GM18526 (cell line): ENCODE results near the gene NCF2.

ENCODE experiments used
- POLR2A ChIP-seq: IDR thresholded peaks from 3 replicates; pipeline ENCODE4 v1.6.1; 2011; ENCODE audit not compliant: insufficient read length; ENCODE audit errors: extremely low read depth

Gene NCF2

GRCh38 chr1:183592733-183593132 lies 2.5 kb upstream of the NCF2 start:
- no peak for TF ChIP-seq POLR2A

DNA sequence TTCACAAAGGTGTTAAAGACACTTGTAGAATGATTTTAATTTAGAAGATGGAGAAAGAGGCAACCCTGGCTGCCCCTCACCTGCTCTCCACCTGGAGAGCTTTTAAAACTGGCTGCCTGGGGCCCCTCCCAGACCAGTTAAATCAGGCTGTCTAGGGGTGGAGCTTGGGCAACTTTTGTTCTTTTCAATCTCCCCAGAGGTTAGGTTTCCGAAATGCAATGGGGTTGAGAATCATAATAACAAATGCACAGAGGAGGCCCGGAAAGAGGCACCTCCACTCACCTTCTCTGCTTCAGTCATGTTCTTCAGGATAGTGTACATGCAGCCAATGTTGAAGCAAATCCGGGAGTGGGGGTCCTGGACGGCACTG lies 400 bp downstream of the NCF2 start:
- peak; percentile 14 for TF ChIP-seq POLR2A

DNA sequence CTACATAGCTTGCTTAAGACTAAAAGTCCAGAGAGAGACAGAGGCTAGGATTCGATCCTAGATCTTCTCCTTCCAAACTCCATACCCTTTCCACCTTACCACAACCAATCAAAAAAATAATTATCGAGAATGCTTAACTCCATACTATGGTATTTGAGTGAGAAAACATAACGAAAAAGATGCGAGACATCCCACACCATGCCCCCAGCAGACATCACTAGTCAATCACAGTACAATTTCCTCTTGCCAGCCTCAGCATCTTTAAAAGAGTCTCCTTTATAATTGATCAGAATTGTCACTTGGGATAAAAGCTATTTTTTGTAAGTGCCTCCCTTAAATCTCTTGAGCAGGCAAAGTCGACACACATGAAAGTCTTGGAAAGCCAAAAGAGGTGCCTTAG lies 875 bp downstream of the NCF2 start:
- TF ChIP-seq POLR2A, result no peak

- TF ChIP-seq POLR2A, result no peak
Observed at GRCh38 chr1:183588827-183589226, 1.4 kb downstream of the NCF2 start.

DNA sequence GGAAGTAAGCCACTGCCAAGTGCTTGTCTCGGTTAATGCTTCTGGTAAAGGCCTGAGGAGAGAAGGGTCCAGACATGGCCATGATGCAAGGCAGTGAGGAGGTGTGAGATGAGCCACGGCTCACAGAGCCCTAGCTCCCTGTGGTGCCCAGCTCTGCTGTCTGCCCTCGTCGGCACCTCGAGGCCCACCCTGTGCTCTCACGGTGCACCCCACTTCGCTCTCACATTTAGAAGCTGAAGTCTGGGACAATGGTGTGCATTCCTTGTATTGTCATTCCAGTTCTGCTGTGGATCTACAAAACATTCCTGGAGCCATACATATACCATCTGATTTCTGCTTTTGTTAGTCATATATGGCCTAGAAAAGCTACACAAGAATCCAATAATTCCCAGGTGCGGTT lies 3.3 kb downstream of the NCF2 start:
- no peak for TF ChIP-seq POLR2A

- no peak for TF ChIP-seq POLR2A
Observed at GRCh38 chr1:183586455-183586854, 3.8 kb downstream of the NCF2 start.

DNA sequence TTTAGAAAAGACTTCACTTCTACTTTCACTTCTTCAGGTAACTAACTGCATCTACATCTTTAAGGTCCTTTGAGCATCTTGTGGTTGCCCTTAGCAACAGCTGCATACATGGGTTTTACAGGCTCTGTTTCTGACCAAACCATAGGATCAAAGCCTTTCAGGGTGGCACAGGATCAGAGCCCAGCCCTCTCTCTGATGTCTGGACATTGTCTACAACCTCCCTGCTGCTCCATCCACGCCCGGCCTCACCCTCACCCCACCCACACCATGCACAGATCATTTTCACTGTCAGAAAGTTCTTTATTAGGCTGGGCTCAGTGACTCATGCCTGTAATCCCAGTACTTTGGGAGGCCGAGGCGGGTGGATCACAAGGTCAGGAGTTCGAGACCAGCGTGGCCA lies 5.2 kb downstream of the NCF2 start:
- no peak for TF ChIP-seq POLR2A

GRCh38 chr1:183584147-183584546 lies 6.1 kb downstream of the NCF2 start:
- TF ChIP-seq POLR2A, result no peak

DNA sequence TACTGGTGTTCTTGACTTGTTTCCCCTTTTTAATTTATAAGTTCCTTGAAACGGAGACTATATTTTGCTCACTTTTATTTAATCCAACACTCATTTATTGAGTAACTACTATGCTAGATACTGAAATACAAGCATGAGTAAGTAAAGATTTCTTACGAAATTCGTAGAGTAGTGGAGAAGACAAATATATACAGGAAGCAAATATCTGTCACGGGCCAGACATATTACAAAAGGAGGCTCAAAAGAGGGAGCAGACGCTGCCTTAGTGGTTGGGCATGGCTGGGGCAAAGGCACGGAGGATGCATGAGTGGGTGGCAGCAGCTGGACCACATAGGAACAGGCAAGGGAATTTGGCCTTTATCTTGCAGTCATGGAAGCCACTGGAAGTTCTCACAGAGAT lies 6.8 kb downstream of the NCF2 start:
- TF ChIP-seq POLR2A, result no peak

DNA sequence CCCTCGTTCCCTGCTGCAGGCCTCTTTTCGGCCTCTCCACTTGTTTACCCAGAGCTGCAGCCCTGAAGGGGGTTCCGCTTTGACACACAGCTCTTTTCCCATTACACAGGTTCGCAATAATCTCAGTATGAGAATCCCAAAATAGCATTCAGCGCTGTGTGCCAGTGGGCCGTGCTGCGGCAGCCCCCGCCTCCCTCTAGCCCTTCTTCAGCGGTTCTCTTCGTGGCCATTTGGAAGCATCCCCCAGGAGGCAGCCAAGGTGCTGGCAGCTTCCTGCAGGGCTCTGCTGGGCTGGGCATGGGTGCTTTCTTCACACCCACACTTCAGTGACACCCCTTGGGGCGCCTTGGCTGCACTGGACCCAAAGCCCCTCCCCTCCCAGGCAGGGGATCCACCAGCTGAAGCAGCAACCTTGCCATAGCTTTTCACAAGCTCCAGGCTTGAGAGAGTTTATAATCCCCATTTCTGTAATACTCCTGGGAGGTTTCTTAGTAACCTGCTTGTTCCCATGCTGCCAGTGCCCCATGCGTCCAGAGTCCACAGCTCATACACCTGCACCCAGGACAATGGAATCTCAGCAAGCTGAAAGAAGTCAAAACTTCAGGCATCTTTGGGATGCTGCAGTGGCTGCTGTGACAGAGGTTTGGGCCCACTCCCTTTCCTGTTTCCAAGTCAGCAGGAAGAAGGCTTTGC lies 8.1 kb downstream of the NCF2 start:
- no peak for TF ChIP-seq POLR2A

- no peak for TF ChIP-seq POLR2A
Observed at GRCh38 chr1:183580281-183580682, 10.0 kb downstream of the NCF2 start.

- TF ChIP-seq POLR2A, result no peak
Observed at GRCh38 chr1:183578856-183579255, 11.4 kb downstream of the NCF2 start.

DNA sequence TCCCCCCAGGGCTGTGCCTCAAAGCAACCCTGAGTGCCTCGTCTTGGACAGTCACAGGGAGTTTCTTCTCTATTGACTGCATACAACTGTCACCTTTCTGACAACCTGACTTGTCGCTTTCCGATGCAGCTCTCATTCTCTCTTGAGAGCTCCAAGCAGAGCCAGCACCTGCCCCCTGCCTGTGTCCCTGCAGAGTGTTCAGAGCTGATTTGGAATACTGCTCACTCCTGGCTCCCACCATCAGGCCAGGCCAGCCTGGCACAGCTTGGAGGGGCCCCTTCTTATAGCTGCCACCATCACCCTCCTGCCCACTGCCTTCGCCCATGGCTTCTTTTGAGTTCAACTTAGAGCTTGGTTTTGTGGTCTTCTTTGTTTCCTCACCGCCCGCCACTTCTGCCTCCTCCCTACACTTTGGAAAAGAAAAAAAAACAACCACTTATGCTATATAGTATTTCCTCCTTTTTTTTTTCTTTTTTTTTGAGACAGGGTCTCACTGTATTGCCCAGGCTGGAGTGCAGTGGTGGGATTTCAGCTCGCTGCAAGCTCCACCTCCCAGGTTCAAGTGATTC lies 12.3 kb downstream of the NCF2 start:
- no peak for TF ChIP-seq POLR2A

DNA sequence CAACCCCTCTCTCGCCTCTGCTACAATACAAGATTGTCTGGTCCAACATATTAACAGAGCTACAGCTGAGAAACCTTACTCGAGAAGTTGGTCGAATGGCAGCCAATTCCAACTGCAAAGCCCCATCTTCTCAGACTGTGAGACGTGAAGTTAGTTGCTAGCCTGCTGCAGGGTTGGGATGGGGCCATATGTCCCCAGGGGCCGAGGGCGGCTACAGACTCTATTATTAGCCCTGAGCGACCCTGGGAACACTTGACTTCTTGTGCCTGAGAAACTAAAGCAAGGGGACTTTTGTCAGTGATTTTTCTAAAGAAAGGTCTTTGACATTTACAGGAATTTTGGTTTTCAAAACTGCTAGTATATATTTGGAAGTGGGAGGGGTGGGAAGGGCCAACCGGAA lies 13.7 kb downstream of the NCF2 start:
- TF ChIP-seq POLR2A, result no peak

GRCh38 chr1:183575606-183576005 lies 14.7 kb downstream of the NCF2 start:
- TF ChIP-seq POLR2A, result no peak

- TF ChIP-seq POLR2A, result no peak
Observed at GRCh38 chr1:183572721-183573120, 17.5 kb downstream of the NCF2 start.

DNA sequence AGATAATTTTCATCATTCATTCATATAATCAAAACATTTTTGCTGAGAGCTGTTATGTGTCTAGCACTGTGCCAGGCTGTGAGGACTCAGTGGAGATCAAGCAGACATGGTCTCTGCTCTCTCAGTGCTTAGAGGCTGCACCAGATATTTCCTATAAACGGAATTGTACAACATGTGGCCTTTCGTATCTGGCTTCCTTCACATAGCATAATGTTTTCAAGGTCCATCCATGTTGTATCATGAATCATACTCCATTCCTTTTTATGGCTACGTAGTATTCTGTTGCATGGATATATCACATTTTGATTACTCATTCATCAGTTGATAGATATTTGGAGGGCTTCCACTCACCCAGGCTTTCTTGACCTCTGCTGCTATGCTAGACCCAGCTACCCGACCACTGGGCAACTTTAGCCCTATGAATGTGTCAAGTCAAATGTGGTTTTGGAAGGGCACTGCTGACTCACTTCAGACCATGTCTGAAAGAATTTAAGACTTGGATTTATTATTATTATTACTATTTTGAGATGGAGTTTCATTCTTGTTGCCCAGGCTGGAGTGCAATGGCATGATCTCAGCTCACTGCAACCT lies 18.5 kb downstream of the NCF2 start:
- no peak for TF ChIP-seq POLR2A

GRCh38 chr1:183570451-183570850 lies 19.8 kb downstream of the NCF2 start:
- no peak for TF ChIP-seq POLR2A

- TF ChIP-seq POLR2A, result no peak
Observed at GRCh38 chr1:183569801-183570200, 20.5 kb downstream of the NCF2 start.
